Measurements from ENCODE around the gene C19orf25. TPM values are rescaled to one million over a fixed set of nuclear protein-coding genes. Genes with fewer than 3 reads are reported as not detected.

The C19orf25 gene
- total RNA-seq, 4 donors from 2014 or later: 21.6 to 43.6 (median 29.8) TPM

GRCh38 chr19:1438035-1438932 is 40.7 kb downstream of the C19orf25 start, which contains the start of gene RPS15:
Gene RPS15, plus strand, starts transcription at chr19:1438396. Its CDS starts 30 bp downstream, at chr19:1438426.
- WGBS: 2% methylated on average over 33 of the region's 100 CpGs
- no peaks in the 10 kb centered on the region for H3K27me3 ChIP-seq
- peaks cover 41 to 65% (median 60%) of the 10 kb centered on the region in 4 donors for H3K36me3 ChIP-seq
- TF ChIP-seq EP300 (IDR thresholded peaks at IDR 0.05) (no peak), POLR2AphosphoS5 (IDR thresholded peaks at IDR 0.05) (peak; percentile 98 to 99), POLR2A (IDR thresholded peaks at IDR 0.05; ENCODE audit: low read depth) (peak; percentile 86), CTCF (IDR thresholded peaks at IDR 0.05) (peak; percentile 98 to 99 (median 98))
- H3K4me1 ChIP-seq: peaks cover 15 to 32% (median 27%) of the 10 kb centered on the region in 4 donors
- H3K9me3 ChIP-seq: no peaks in the 10 kb centered on the region
- H3K4me3 ChIP-seq: peak within 1 kb of the TSS; percentile 68 to 98 (median 88)
- peak; percentile 98 for DNase-seq (ENCODE audit: extremely low spot score)
- peak within 1 kb of the TSS; percentile 79 to 90 (median 88) for H3K27ac ChIP-seq (replicated peaks in 1 of 4)
- intact Hi-C loops (cut with DNase I): no loop called here

GRCh38 chr19:1437609-1438008 is 41.4 kb downstream of the C19orf25 start:
- intact Hi-C loops (cut with DNase I): no loop called here

GRCh38 chr19:1435378-1435989 is 43.5 kb downstream of the C19orf25 start:
- H3K27ac ChIP-seq (replicated peaks in 1 of 4): no peak overlapping the region
- H3K4me1 ChIP-seq: peaks cover 15 to 24% (median 21%) of the 10 kb centered on the region in 4 donors
- TF ChIP-seq POLR2AphosphoS5 (IDR thresholded peaks at IDR 0.05) (no peak), EP300 (IDR thresholded peaks at IDR 0.05) (no peak), POLR2A (IDR thresholded peaks at IDR 0.05; ENCODE audit: low read depth) (no peak), CTCF (IDR thresholded peaks at IDR 0.05) (no peak)
- H3K4me3 ChIP-seq: no peak overlapping the region
- H3K9me3 ChIP-seq: no peaks in the 10 kb centered on the region
- H3K36me3 ChIP-seq: peaks cover 51 to 68% (median 64%) of the 10 kb centered on the region in 4 donors
- no peak for DNase-seq (ENCODE audit: extremely low spot score)
- intact Hi-C loops (cut with DNase I): no loop called here
- WGBS: 81% methylated on average over 14 of the region's 21 CpGs
- H3K27me3 ChIP-seq: no peaks in the 10 kb centered on the region

More at GRCh38 chr19:1437609-1438008, 41.4 kb downstream of the C19orf25 start:
- WGBS: 61% methylated on average over 8 of the region's 8 CpGs
- Histone ChIP-seq H3K4me1 (peaks cover 15 to 32% (median 27%) of the 10 kb centered on the region in 4 donors), H3K27me3 (no peaks in the 10 kb centered on the region), H3K9me3 (no peaks in the 10 kb centered on the region), H3K36me3 (peaks cover 48 to 68% (median 64%) of the 10 kb centered on the region in 4 donors), H3K27ac (replicated peaks in 1 of 4) (no peak overlapping the region), H3K4me3 (peak overlapping the region; percentile 68 to 98 (median 88))
- no peak for DNase-seq (ENCODE audit: extremely low spot score)
- TF ChIP-seq POLR2AphosphoS5 (IDR thresholded peaks at IDR 0.05) (no peak), CTCF (IDR thresholded peaks at IDR 0.05) (no peak), POLR2A (IDR thresholded peaks at IDR 0.05; ENCODE audit: low read depth) (no peak), EP300 (IDR thresholded peaks at IDR 0.05) (no peak)

- no peaks in the 10 kb centered on the region for H3K27me3 ChIP-seq
- intact Hi-C loops (cut with DNase I): no loop called here
- H3K27ac ChIP-seq (replicated peaks in 1 of 4): no peak overlapping the region
- peaks cover 12 to 16% (median 13%) of the 10 kb centered on the region in 4 donors for H3K4me1 ChIP-seq
- no peak overlapping the region for H3K4me3 ChIP-seq
- no peak for DNase-seq (ENCODE audit: extremely low spot score)
- peaks cover 48 to 68% (median 64%) of the 10 kb centered on the region in 4 donors for H3K36me3 ChIP-seq
- H3K9me3 ChIP-seq: no peaks in the 10 kb centered on the region
- TF ChIP-seq POLR2A (IDR thresholded peaks at IDR 0.05; ENCODE audit: low read depth) (no peak), CTCF (IDR thresholded peaks at IDR 0.05) (no peak), POLR2AphosphoS5 (IDR thresholded peaks at IDR 0.05) (no peak), EP300 (IDR thresholded peaks at IDR 0.05) (no peak)
- 92% methylated on average over 32 of the region's 39 CpGs for WGBS
These were observed 44.4 kb downstream of the C19orf25 start for GRCh38 chr19:1434577-1435060.

All from esophagus muscularis mucosa (tissue), 4 donors.